K562 (cell line): ENCODE data around the gene MIER2. TPM values are rescaled to one million over a fixed set of nuclear protein-coding genes. Genes with fewer than 3 reads are reported as not detected.

Experiments
- ATAC-seq: fragments of 200-7000 bp; cut with Tn5 transposase; 3 replicates; pipeline ENCODE4 v1.9.1; 2020; ENCODE audit warnings: moderate library complexity
- BruUV-seq: library from RNA; stranded (reverse); fragments of 400-500 nt; replicated peaks from 2 replicates; lab custom pipeline; 2021; lab: Mats Ljungman, UMichigan
- CTCF ChIA-PET: fragments of 300-600 bp; formaldehyde crosslinking; extraction: SDS; loops from one replicate; lab custom pipeline; 2021; ENCODE audit warnings: low intra/inter-chr PET ratio; lab: Yijun Ruan, JAX
- POLR2A ChIA-PET: fragments of 300-600, 350-650 bp; sonication (Branson Sonifier 250); formaldehyde crosslinking; extraction: SDS; loops from one replicate; lab custom pipeline; 2021; ENCODE audit warnings: antibody characterized with exemption, inconsistent platforms; lab: Yijun Ruan, JAX
- DNase-seq, 4 experiments: peaks; one replicate each; pipeline versions ENCODE4 v3.0.0 to v3.0.0-alpha.2; 2011 to 2018; ENCODE audit warnings: low spot score in 3 of 4, mixed read lengths in 3 of 4; ENCODE audit errors: extremely low read depth in 1 of 4
- FAIRE-seq: peaks from 2 replicates; lab custom pipeline; 2011; peaks lifted over from hg19 to GRCh38; lab: Jason Lieb, UNC
- H2AFZ ChIP-seq: 2 replicates; pipeline ENCODE4 v1.6.0; 2011; ENCODE audit warnings: low read depth, low read length, control low read depth, inconsistent platforms
- H3K27ac ChIP-seq: fragments of 200-600 bp; 3 replicates; pipeline ENCODE4 v1.8.0; 2011; ENCODE audit warnings: low read depth, mild to moderate bottlenecking, control low read depth, inconsistent platforms, low read length, moderate library complexity, mixed read lengths; ENCODE audit errors: extremely low read depth
- H3K27me3 ChIP-seq, 2 experiments: fragments of 300-600 bp in 1 of 2; 2 replicates in 1 of 2; 3 replicates in 1 of 2; pipeline versions ENCODE4 v1.6.0 to v1.8.0; 2011; ENCODE audit warnings: inconsistent platforms in 2 of 2, low read length in 2 of 2, mild to moderate bottlenecking in 1 of 2, mixed read lengths in 1 of 2, moderate library complexity in 1 of 2; ENCODE audit not compliant: control insufficient read depth in 2 of 2, insufficient read depth in 2 of 2
- H3K36me3 ChIP-seq: fragments of 300-600 bp; 3 replicates; pipeline ENCODE4 v1.8.0; 2011; ENCODE audit warnings: mild to moderate bottlenecking, low read length, inconsistent platforms; ENCODE audit not compliant: control insufficient read depth, insufficient read depth
- H3K4me1 ChIP-seq, 2 experiments: fragments of 200-600 bp in 1 of 2; replicated peaks in 1 of 2; 2 replicates in 1 of 2; 3 replicates in 1 of 2; pipeline versions ENCODE4 v1.5.1 to v1.8.0; 2011; ENCODE audit warnings: inconsistent platforms in 2 of 2, low read length in 2 of 2, mild to moderate bottlenecking in 1 of 2, mixed read lengths in 1 of 2, moderate library complexity in 1 of 2; ENCODE audit not compliant: control insufficient read depth in 2 of 2, insufficient read depth in 2 of 2
- H3K4me2 ChIP-seq: 2 replicates; pipeline ENCODE4 v1.6.1; 2011; ENCODE audit warnings: low read length, control low read depth, inconsistent platforms, mixed read lengths; ENCODE audit not compliant: insufficient read depth
- H3K4me3 ChIP-seq: fragments of 200-600 bp; sonication (generic), shearing (Covaris generic); 2 replicates; pipeline ENCODE4 v1.5.1; 2016; ENCODE audit warnings: control low read depth, inconsistent platforms
- H3K79me2 ChIP-seq: fragments of 200-600 bp; 3 replicates; pipeline ENCODE4 v1.8.0; 2011; ENCODE audit warnings: low read length, inconsistent platforms; ENCODE audit not compliant: control insufficient read depth, insufficient read depth
- H3K9ac ChIP-seq, 2 experiments: 2 replicates each; pipeline versions ENCODE4 v1.6.0 to v1.6.1; 2011; ENCODE audit warnings: low read depth in 2 of 2, low read length in 2 of 2, control low read depth in 1 of 2, inconsistent platforms in 1 of 2, mild to moderate bottlenecking in 1 of 2, mixed read lengths in 1 of 2; ENCODE audit not compliant: insufficient read depth in 1 of 2
- H3K9me1 ChIP-seq: one replicate; pipeline ENCODE4 v1.6.0; 2011; ENCODE audit warnings: inconsistent platforms, mild to moderate bottlenecking, low read length, moderate library complexity; ENCODE audit not compliant: control insufficient read depth, insufficient read depth
- H3K9me3 ChIP-seq: replicated peaks from 2 replicates; pipeline ENCODE4 v1.5.1; 2011; ENCODE audit warnings: low read depth, low read length, inconsistent platforms; ENCODE audit not compliant: control insufficient read depth, insufficient read depth
- H4K20me1 ChIP-seq: replicated peaks from 2 replicates; pipeline ENCODE4 v1.6.1; 2011; ENCODE audit warnings: low read length, inconsistent platforms, mixed read lengths; ENCODE audit not compliant: control insufficient read depth, insufficient read depth
- GTF3C2 ChIP-seq: IDR thresholded peaks from 3 replicates; pipeline ENCODE4 v1.6.1; 2011; ENCODE audit warnings: borderline replicate concordance, mild to moderate bottlenecking, moderate library complexity; ENCODE audit not compliant: insufficient read length; ENCODE audit errors: extremely low read depth
- HDAC2 ChIP-seq: fragments of 450-650 bp; IDR thresholded peaks from 2 replicates; pipeline ENCODE4 v1.6.1; 2016; ENCODE audit warnings: mild to moderate bottlenecking
- KLF16 ChIP-seq: IDR thresholded peaks from 2 replicates; pipeline ENCODE4 v1.6.1; 2016; ENCODE audit warnings: antibody characterized with exemption
- MXI1 ChIP-seq: IDR thresholded peaks from 2 replicates; pipeline ENCODE4 v1.6.1; 2011; ENCODE audit warnings: low read depth, mild to moderate bottlenecking, improper control_type of control experiment, low read length
- NFE2 ChIP-seq: IDR thresholded peaks from 2 replicates; pipeline ENCODE4 v1.6.1; 2014; ENCODE audit warnings: antibody characterized with exemption, low read depth
- NFRKB ChIP-seq: fragments of 450-650 bp; IDR thresholded peaks from 2 replicates; pipeline ENCODE4 v1.6.1; 2016; ENCODE audit warnings: low read depth
- POLR2A ChIP-seq: fragments of 450-650 bp; conservative IDR thresholded peaks from 2 replicates; pipeline ENCODE4 v1.6.1; 2016
- ZBTB43 ChIP-seq: sonication (generic); formaldehyde crosslinking; IDR thresholded peaks from 2 replicates; pipeline ENCODE4 v1.8.0; 2023; ENCODE audit warnings: mild to moderate bottlenecking, missing genetic modification reagents
- ZNF224 ChIP-seq: sonication (generic); formaldehyde crosslinking; IDR thresholded peaks from 2 replicates; pipeline ENCODE4 v1.8.0; 2022; ENCODE audit warnings: mild to moderate bottlenecking, missing genetic modification reagents
- ZNF232 ChIP-seq: sonication (generic); formaldehyde crosslinking; IDR thresholded peaks from 2 replicates; pipeline ENCODE4 v1.8.0; 2022; ENCODE audit warnings: mild to moderate bottlenecking, missing genetic modification reagents
- ZNF3 ChIP-seq: fragments of 250-450 bp; sonication (Bioruptor Pico); IDR thresholded peaks from 2 replicates; pipeline ENCODE4 v1.5.0; 2021; ENCODE audit warnings: mild to moderate bottlenecking, moderate library complexity
- WGBS: fragments of 100-300 bp; shearing (Covaris generic); methylation state at CpG from one replicate; pipeline ENCODE4 v1.1.6; 2016; ENCODE audit warnings: low coverage, mixed read lengths; ENCODE audit not compliant: insufficient coverage; ENCODE audit errors: missing lambda C conversion rate; 5-methylcytosine and 5-hydroxymethylcytosine counted together
- in situ Hi-C: fragments of 300-500 bp; cut with MboI; formaldehyde crosslinking; loops from 4 replicates; pipeline ENCODE4 v1.15.0; 2018; ENCODE audit warnings: inconsistent platforms, mixed read lengths
- intact Hi-C: fragments of 100-400 bp; cut with micrococcal nuclease; formaldehyde crosslinking; loops from 2 replicates; pipeline ENCODE4 v1.14.2; 2022
- polyA plus RNA-seq, 8 experiments: library from polyadenylated mRNA; depleted of rRNA in 4 of 8; stranded (reverse) in 5 of 8; unstranded in 3 of 8; fragments of >200 nt; fragmentation: Nextera tagmentation in 2 of 8; fragmentation: Illumina TruSeq in 1 of 8; extraction: Ambion mirVana in 2 of 8; extraction: Trizol in 1 of 8; gene quantifications; 2 replicates each; pipeline versions ENCODE4 v1.2.1 to v1.2.3, GENCODE V29; 2011 to 2014; ENCODE audit warnings: inconsistent platforms in 1 of 8, missing spikeins in 1 of 8
- total RNA-seq, 7 experiments: library from RNA; depleted of rRNA in 6 of 7; stranded (reverse); fragments of >200 nt in 6 of 7; fragmentation: Illumina TruSeq in 2 of 7; extraction: Trizol in 2 of 7; gene quantifications; 2 replicates each; pipeline versions ENCODE4 v1.2.1 to v1.2.3, GENCODE V29; 2011 to 2021; ENCODE audit warnings: low replicate concordance in 1 of 7

The MIER2 gene
- total and polyA plus RNA-seq, 9 of the 15 experiments (the other 6 are each of a cell fraction or from before 2014, with no cell fraction given) = 0.46 to 34.7 (median 15.6) TPM

- TF ChIP-seq GTF3C2 (no peak), NFRKB (no peak), POLR2A (no peak), NFE2 (no peak), HDAC2 (no peak), ZNF232 (CRISPR knock-in tag) (no peak), MXI1 (no peak), ZNF3 (CRISPR knock-in tag) (no peak)
These were observed 75.4 kb downstream of the MIER2 start (continued) for GRCh38 chr19:269241-269640.

- no peaks in the 10 kb centered on the region for H3K9me1 ChIP-seq
- intact Hi-C loops = no loop called here
- H3K79me2 ChIP-seq = no peaks in the 10 kb centered on the region
- no peaks in the 10 kb centered on the region for H3K36me3 ChIP-seq
- BruUV-seq = no TSS peak
- no peak for ATAC-seq
- H2AFZ ChIP-seq = no peak overlapping the region
- no peaks in the 10 kb centered on the region for H4K20me1 ChIP-seq
- no peak overlapping the region for H3K9ac ChIP-seq
- CTCF ChIA-PET = no interaction called here
- no peaks in the 10 kb centered on the region for H3K9me3 ChIP-seq
- no peak for TF ChIP-seq ZNF224 (CRISPR knock-in tag)
- TF ChIP-seq KLF16 = no peak
- TF ChIP-seq ZBTB43 (CRISPR knock-in tag) = no peak
- TF ChIP-seq, all 486 proteins: peak for 0
- in situ Hi-C loops = no loop called here
- peaks cover 0 to 5% of the 10 kb centered on the region in 2 experiments; a peak in 3 of 5 replicates for H3K4me1 ChIP-seq
- no peak for FAIRE-seq
- POLR2A ChIA-PET = no interaction called here
- no peaks in the 10 kb centered on the region; a peak in 2 of 5 replicates for H3K27me3 ChIP-seq
- WGBS = 48% methylated on average over 1 of the region's 1 CpG
- no peak overlapping the region for H3K4me2 ChIP-seq
- no peak for DNase-seq
- H3K4me3 ChIP-seq = no peak overlapping the region
- no peak overlapping the region for H3K27ac ChIP-seq
These were observed 82.5 kb downstream of the MIER2 start for GRCh38 chr19:262125-262524.
